Smooth muscle cell of the brain vasculature (primary cell): Measurements from ENCODE around the gene ZNRF3.
"Not testable (repeated sequence)": the region's sequence is repeated elsewhere in the genome, so short reads cannot be mapped to it uniquely, and the experiment has no call there.

Experiments
- DNase-seq: peaks from one replicate; pipeline ENCODE4 v3.0.0-alpha.2; 2012; ENCODE audit warnings: low read depth, low spot score

ZNRF3 gene

GRCh38 chr22:28931844-28932567, 48.6 kb downstream of the ZNRF3 start:
- DNase-seq: no peak

GRCh38 chr22:28933321-28933720, 49.9 kb downstream of the ZNRF3 start:
- no peak for DNase-seq

DNA sequence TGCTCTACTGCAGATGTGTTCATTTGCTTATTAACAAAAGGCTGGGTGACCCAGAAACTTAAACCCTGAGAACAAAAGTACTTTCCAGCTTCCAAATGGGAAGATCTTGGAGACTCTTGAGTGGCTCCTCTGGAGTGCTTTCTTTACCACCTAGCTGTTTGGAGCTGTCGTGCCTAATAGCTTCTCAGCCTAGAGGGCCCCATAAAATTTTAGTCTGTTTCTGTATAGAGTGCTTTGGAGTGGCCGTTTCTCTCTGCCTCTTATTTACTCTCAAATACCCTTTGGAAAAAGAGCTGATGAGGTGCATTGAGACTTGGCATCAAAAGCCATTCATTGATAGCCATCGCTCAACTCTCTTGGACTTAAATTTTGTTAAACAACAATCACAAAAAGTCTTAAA, 50.7 kb downstream of the ZNRF3 start:
- no peak for DNase-seq

- DNase-seq: no peak
Measured at GRCh38 chr22:28935140-28935539, 51.8 kb downstream of the ZNRF3 start.

DNA sequence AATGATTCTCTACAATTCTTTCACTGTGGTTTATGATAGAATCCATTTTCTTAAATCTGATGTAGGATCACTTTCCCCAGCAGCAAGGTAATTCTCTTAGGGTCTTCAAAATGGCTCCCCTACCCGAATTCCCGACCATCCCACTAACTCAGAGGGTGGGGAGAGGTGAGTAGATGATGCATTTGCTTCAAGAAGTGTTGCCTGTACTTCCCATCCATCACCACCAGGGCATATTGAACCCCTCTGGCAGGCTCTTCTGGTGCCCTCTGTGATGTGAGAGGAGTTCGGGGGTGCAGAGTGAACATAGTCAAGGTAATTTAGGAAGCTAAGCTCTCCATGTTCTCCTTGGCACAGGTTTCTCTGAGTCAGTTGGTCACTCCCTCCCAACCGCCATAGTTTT, 52.3 kb downstream of the ZNRF3 start:
- DNase-seq: no peak

- no peak for DNase-seq
Measured at GRCh38 chr22:28936200-28936599, 52.8 kb downstream of the ZNRF3 start.

- DNase-seq: no peak
Measured at GRCh38 chr22:28937206-28938025, 54.0 kb downstream of the ZNRF3 start.

DNA sequence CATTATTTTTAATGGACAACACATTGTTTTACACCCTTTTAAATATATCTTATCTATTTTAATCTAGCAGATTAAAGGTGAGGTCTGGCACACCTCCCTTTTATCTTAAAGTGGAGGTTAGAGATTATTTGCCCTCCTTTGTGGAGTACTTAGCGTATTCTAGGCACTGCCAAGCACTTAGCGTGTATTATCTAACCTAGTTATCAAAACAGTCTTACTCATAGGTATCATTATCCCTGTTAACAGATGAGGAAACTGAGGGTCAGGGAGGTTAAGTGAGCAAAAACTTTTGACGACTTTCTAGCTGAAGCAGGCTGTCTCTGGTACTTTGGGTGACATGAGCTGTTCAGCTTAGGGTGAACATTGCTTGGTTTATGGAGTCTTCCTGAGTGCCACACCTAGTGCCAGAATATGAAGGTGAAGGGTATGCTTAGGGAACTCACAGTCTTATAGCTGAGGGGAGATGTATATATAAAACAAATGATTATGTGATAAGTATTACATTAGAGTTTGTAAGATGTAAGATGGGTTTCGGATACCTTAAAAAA, 55.0 kb downstream of the ZNRF3 start:
- DNase-seq: no peak

DNA sequence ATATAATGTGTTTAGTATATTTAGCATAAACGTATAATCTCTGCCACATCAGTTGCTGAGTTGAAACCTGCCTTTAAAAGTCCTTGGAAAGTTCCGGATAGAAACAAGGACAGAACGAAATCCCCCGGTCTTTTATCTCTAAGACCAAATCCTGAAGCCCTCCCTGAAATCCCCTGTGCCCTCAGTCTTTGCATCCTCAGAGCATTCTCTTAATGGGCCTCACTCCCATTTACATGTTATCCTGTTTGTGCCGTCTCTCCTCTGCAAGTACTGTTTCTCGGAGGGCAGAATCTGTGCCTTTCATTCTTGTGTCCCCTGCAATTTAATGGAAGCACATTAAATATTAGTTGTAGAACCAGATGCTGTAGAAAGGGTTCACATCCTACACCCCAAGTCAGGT, 56.0 kb downstream of the ZNRF3 start:
- DNase-seq: no peak

DNA sequence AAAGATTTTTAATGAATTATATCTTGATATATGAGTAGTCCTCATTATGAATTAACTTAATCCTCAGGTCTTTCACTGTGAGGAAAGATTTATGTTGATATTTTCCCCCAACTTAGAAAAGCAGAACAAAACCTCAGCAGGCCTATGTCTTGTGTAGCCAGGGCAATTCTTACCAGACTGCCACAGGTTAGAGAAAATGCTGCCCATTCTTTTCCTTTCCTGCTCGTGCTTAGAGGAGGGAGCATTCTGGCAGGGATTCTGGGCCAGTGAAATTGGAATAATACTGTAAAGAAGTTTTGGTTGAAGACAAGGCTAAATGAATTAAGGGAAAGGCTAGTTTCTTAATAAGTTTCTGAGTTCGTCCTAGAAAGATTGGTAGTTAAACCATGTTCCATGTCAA, 56.6 kb downstream of the ZNRF3 start:
- DNase-seq: no peak

DNA sequence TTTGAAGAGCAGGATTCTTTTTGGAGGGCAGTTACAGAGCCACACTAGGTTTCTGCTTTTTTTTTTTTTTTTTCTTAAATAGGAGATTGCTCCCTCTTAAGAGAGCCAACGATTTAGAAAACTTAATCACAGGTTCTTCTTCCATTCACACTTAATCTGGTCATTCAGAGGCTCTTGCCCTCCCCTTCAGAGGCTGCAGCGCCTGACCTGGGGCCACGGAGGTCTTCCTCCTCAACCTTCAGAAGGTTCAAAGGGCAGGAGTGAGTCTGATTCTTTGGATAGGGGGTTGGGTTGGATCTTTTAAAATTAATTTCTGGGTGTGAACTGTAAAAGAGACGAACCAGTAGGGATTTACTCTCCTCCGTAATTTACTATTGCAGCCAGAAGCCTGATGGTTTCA, 57.1 kb downstream of the ZNRF3 start:
- DNase-seq: no peak

- DNase-seq: no peak
Measured at GRCh38 chr22:28942333-28942732, 59.0 kb downstream of the ZNRF3 start.

GRCh38 chr22:28942801-28943500, 59.6 kb downstream of the ZNRF3 start:
- no peak for DNase-seq

DNA sequence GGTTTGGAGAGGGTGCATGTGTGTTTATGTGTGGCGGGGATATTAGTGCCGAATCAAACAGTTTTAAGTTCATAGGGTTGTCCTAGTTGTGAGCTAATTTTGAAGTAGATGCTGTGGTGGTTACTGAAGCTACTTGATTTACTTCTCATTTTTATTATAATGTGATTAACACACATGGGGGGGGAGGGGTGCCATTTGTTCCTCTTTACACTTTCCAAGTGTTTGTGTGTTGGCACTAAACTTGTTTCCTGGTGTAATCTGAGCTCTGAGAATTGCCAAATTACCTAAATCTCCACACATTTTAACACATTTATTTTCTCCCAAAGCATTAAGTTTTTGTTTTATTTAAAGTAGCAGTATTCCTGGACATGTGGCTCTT, 60.1 kb downstream of the ZNRF3 start:
- DNase-seq: no peak

GRCh38 chr22:28947125-28947524, 63.8 kb downstream of the ZNRF3 start:
- DNase-seq: no peak

DNA sequence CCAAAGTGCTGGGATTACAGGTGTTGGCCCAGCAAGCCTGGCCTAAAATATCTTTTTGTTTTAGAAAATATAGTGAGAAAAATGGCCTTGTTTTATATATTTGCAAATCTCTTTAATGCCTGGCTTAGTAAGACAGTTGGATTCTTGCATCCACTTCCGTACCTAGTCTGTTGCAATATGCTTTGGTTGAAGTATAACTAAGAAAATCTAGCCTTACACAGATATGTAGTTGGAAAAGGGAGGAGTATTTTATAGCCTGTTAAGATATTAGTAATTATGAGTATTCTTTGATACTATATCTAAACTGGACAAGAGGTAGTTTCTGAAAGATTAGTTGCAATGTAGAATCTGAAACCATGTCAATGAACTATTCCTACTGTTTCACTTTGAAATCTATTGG, 65.1 kb downstream of the ZNRF3 start:
- DNase-seq: no peak

GRCh38 chr22:28948860-28949551, 65.6 kb downstream of the ZNRF3 start:
- DNase-seq: not testable (repeated sequence)

DNA sequence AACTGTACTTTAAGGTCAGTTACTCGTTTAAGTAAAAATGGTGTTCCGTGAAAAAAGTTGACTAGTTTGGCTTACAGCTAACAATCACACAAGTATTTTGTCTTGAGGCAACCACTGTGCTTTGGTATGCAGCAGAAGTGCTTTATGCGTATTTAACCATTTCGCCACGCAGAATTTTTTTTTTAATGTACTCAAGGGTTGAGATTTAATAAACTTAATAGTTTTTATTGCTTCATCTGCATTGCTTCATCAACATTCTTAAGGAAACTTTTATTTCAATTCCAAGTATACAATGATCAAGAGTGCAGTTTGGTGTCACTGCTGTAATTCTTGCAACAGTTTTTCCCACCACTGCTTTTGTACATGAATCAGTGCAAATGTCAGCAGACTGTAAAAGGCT, 66.4 kb downstream of the ZNRF3 start:
- no peak for DNase-seq

GRCh38 chr22:28950617-28951411, 67.4 kb downstream of the ZNRF3 start:
- DNase-seq: no peak

GRCh38 chr22:28951530-28951929, 68.2 kb downstream of the ZNRF3 start:
- no peak for DNase-seq

- DNase-seq: peak; percentile 40
Measured at GRCh38 chr22:28951969-28952521, 68.7 kb downstream of the ZNRF3 start.
